ENCODE data around the gene MAMDC2.

Gene MAMDC2

DNA sequence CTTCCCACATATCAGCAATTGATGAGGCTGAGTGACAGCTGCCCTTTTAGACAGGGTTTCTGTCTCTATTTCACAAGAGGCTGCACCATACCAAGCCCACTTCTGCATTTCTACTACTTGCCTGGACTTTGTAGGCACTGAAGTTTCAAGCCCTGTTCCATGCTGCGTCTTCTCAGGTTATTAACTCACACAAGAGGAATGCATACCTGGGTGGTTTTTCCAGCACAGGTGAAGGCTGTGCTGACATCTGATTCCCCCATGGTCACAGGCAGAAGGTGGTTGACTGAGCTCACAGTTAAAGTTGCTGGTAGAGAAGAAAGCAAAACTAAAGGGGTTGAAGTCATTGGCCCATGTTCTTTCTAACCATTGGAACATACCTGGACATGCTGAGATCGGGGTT is 86.6 kb downstream of the MAMDC2 start:
- DNase-seq (ENCODE audit: low read depth in 2 of 3, low spot score in 1 of 3) = no peak

DNA sequence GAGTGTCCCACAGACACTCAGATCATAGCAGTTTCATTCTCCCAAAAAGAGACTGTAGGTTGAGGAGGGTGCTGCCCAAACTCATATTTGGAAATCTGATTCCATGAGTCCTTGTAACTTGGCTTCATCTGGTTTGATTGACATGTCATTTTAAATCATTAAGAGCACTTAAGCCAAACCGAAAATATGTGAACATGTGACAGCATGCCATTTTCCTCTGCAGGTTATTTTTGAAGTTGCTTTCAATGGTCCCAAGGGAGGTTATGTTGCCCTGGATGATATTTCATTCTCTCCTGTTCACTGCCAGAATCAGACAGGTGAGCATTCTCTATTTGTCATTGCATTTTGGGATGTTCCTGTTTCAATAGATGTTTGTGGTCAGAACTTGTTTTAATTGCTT is 87.6 kb downstream of the MAMDC2 start:
- DNase-seq (ENCODE audit: low read depth in 2 of 3, low spot score in 1 of 3) = no peak

DNA sequence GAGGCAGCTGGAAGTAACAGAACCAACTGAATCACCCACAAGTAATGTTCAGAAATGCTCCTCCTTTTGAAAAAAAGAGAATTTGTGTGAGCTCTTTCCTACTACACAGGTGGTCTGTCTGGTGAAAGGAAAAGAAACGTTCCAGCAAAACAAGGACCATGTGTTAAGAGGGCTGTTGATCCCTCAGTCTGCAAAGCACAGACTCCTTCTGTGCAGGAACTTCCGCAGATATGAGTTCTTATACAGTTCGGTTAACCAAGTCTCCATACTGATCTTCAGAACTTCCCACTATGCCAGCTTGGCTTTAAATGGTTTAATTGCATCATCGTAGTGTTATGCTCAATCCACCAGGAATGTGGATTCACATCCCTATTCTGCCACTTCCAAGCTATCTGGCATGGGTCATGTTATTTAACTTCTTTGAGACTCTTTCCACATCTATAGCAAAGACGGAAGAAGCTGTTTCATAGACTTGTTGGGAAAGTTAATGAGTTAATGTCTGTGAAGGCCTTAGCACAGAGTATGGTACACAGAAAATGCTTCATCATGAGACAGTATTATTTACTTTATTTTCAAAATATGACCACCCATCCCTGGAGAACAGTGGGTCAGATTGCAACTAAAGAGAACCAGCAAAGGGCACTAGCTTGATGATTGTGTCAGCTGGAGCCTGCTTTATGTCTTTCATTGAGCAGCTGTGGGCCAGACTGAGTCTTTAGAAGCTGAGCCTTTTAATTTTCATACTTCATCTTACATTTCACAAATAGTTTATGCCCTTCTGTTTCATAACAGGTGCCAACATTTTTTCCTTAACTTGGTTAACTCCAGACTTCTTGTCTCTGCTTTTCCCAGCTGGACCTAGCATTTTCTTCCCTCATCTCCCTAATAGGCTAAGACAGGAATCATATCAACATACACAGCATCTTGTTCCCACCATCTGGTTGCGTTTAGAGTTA is 89.9 kb downstream of the MAMDC2 start:
- no peak for DNase-seq (ENCODE audit: low read depth in 2 of 3, low spot score in 1 of 3)

DNA sequence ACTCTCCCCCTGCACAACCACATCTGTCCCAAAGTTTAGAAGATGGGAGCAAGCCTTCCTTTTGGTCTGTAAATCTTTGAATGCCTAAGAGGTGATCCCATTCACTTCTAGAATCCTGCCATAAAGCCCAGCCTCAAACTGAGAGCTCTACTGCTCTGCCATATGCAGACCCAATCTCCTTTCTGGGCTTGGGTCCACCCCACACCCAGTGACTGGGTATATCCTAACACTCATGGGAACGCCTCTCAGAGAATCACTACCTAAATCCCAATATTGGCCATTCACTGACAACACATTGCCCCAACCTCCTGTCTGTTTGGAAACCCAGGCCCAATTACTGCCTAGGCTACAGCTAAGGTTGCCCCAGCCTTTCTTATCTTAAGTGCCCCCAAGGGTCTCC is 90.7 kb downstream of the MAMDC2 start:
- no peak for DNase-seq (ENCODE audit: low read depth in 2 of 3, low spot score in 1 of 3)

DNA sequence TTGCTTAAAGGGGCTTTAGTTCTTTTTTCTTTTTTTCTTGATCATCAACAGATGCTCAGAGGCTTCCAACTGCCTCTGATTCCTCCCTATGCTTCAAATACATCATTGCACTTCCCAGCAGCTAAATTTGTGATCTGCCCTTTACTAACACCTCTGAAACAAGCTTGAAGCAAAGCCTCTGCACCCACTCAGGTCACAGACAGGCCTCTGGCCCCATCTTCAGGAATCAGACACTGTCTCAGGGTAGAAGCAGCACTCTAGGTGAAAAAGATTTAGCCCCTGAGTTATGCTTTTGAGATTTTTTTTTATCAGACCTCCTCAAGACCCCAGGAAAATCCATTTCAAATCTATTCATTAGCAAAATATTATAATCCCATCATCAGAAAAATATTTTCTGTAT is 91.5 kb downstream of the MAMDC2 start:
- DNase-seq (ENCODE audit: low read depth in 2 of 3, low spot score in 1 of 3) = no peak

DNA sequence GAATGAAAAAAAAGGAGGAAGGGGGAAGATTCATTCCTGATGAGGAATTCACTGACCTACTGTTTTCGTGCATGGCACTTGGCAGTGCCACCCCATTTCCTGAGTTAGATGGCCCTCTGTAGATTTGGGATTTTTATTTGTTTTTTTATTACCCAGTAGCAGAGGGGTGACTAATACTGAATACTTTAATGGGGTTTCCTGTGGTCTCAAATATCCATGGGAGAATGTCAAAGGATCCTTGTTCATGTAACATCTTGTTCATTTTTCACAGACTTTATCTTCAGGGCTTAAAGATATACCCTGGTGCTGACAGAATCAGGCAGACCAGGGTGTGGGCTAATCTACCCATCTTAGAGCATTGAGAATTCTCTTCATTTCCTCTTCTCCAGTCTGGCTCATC is 93.0 kb downstream of the MAMDC2 start:
- no peak for DNase-seq (ENCODE audit: low read depth in 2 of 3, low spot score in 1 of 3)

DNA sequence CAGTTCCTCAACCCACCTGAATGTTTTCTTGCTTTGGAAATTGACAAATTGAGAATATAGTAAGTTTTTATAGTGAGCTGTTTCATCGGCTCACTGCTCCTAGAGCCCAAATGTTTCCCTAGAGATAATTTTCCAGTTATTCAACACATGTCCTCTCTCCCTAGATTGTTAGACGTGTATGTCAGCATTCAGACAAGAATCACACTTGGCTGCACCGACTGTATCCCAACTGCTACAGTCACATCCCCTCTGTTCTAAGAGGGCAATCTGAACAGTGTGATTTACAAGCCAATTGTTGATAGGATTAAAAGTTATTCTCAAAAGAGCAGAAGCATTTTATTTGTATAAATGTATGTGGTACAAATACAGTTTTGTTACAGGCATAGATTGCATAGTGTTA is 93.9 kb downstream of the MAMDC2 start:
- DNase-seq (ENCODE audit: low read depth in 2 of 3, low spot score in 1 of 3) = no peak

DNA sequence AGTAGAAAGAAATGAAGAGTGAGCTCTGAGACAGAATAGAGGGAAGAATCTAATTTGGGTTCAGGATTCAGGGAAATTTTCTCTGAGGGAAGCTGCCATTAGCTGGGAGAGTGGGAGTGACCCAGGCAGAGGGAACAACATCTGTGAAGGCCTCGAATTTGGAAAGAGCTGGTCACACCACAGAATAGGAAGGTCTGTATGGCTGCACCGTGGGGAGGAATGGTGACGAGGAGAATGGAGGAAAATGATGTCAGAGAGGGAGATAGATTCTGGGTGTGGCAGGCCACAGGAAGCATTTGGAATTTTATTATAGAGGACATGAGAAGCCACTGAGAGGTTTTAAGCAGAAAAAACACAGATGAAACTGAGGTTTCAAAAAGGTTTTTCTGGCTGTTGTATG is 98.5 kb downstream of the MAMDC2 start:
- no peak for DNase-seq (ENCODE audit: low read depth in 2 of 3, low spot score in 1 of 3)

DNA sequence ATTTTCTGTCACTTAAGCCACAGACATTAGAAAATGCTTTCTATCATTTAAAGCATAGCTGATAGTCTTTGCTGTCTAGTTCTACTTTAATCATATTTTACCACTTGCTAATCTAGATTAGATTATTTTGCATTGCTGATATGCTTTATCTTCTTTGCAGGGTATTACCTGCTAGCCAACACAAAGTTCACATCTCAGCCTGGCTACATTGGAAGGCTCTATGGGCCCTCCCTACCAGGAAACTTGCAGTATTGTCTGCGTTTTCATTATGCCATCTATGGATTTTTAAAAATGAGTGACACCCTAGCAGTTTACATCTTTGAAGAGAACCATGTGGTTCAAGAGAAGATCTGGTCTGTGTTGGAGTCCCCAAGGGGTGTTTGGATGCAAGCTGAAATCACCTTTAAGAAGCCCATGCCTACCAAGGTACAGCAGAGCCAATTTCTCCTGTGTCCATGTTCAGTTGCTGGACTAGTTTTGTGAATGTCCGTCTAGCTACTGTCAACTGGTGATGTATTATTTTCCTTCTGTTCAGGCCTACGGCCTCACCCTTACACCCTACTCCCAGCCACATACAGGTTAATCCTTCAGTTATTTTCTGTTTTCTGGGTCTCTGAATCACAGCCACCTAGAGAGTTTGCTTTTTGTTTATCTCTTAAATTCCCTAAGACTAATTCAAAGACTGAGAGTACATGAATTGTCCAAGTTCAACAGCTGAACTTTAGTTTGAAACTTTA is 99.9 kb downstream of the MAMDC2 start:
- no peak for DNase-seq (ENCODE audit: low read depth in 2 of 3, low spot score in 1 of 3)

DNA sequence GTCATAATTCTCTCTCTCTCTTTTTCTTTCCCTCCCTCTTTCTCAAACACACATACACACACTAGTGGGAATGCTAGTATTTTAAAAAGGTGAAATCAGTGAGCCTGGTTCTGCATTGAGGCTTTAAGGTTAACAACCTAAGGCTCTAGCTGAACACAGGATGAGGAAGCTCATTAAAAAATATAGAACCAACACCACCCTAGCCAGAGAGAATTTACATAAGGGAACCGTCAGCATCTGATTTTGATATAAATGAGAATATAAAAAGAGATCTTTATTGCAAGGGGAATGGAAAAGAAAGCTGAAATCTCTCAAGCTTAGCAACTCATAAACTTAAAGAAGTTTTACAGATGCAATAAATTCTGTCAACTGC is 100.5 kb downstream of the MAMDC2 start:
- DNase-seq (ENCODE audit: low read depth in 2 of 3, low spot score in 1 of 3) = no peak

DNA sequence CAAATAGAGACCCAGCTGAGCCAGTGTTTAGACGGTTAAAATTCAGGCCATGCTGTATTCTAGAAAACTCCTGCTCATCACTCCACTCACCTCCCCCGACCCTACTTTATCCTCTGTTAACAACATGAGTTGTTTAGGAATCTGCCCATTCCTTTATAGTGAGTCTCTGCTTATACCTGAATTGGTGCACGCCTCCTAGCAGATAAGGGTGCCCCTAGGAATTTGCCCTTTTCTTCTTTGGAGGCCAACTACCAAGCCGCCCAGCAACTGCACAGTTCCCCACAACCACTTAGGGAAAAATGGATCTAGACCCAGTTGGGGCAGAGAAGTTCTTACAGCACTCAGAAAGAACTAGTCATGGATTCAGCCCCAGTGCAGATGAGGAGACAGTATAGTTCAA is 102.3 kb downstream of the MAMDC2 start:
- DNase-seq (ENCODE audit: low read depth in 2 of 3, low spot score in 1 of 3) = no peak

DNA sequence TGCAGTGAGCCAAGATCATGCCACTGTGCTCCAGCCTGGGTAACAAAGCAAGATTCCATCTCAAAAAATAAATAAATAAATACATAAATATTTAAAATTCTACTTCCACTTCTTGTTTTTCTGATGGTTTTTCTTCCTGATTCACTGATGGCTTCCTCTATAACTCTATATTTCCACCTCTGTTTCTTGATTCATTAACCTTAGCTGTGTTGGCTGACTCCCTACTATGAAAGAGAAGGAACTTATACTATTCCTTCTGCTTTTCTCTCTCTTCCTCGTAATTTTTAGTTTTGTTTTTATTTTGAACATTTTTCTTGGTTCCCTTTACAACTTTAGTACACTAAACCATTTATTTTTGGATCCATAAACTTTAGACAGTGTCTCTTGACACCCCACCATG is 103.5 kb downstream of the MAMDC2 start:
- DNase-seq (ENCODE audit: low read depth in 2 of 3, low spot score in 1 of 3) = no peak

DNA sequence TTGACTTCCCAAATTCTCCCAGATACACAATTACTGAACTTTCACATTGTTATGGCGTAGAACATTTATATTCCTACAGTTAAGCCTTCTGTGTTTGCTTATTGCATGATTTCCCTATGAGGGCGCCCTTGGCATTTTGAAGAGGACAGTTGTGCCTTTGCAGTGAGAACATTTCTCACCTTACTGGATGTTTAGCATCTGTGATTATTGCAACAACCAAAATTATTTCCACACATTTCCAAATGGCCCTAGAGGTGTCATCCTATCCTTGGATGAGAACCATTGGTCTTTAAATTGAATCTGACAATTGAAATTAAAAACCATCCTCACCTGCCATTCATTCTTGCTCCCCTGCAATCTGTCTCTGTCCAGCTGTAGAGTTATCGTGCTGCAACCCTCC is 104.0 kb downstream of the MAMDC2 start:
- no peak for DNase-seq (ENCODE audit: low read depth in 2 of 3, low spot score in 1 of 3)

DNA sequence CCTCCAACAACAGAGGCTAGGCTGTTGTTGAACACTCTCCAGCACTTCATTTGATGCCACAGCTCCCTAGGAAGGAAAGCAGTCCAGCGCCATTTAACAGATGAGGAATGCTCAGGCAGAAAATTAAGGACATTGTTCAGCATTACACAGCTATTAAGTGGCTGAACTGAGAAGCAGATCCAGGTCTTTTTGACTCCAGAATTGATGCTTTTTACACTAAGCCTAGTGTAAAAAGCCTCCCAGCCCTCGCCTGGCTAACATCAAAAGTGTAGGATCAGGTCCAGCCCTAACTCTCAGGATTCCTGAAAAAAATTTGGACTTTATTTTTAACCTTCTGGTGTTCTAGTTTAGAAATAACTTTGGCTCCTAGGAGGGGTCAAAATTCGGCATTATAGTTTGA is 108.7 kb downstream of the MAMDC2 start:
- no peak for DNase-seq (ENCODE audit: low read depth in 2 of 3, low spot score in 1 of 3)

DNA sequence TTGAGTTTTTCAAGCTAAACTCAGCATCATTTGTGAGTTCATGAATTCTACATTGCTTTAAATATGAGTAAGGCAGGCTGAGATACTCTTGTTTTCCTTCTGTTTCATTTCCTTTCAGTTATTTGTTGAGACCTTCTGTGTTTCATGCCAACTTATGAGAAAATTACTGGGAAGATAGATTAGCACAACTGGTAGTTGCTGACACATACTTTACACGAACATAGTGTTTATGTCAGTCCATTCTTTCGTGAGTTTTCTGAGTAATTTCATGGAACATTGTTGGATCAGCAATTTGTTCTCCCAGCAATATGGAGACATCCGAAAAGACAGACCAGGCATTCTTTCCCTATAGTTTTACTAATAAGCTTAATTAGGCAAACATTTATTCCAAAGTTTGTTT is 113.1 kb downstream of the MAMDC2 start:
- DNase-seq (ENCODE audit: low read depth in 2 of 3, low spot score in 1 of 3) = no peak

DNA sequence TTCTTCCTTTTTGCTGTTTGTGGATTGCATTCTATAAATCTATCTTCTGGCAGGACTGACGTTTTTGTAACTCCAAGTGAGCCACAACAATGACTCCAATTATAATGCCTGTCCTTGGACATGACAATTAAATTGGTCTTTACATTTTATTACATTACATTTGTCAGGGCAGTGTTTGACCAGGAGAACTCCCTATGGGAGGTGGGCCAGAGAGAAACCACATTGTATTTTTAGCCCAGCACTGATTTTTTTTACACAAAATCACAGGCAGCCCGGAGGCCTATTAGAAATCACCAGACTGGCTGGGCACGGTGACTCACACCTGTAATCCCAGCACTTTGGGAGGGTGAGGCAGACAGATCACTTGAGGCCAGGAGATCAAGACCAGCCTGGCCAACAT is 116.0 kb downstream of the MAMDC2 start:
- no peak for DNase-seq (ENCODE audit: low read depth in 2 of 3, low spot score in 1 of 3)

DNA sequence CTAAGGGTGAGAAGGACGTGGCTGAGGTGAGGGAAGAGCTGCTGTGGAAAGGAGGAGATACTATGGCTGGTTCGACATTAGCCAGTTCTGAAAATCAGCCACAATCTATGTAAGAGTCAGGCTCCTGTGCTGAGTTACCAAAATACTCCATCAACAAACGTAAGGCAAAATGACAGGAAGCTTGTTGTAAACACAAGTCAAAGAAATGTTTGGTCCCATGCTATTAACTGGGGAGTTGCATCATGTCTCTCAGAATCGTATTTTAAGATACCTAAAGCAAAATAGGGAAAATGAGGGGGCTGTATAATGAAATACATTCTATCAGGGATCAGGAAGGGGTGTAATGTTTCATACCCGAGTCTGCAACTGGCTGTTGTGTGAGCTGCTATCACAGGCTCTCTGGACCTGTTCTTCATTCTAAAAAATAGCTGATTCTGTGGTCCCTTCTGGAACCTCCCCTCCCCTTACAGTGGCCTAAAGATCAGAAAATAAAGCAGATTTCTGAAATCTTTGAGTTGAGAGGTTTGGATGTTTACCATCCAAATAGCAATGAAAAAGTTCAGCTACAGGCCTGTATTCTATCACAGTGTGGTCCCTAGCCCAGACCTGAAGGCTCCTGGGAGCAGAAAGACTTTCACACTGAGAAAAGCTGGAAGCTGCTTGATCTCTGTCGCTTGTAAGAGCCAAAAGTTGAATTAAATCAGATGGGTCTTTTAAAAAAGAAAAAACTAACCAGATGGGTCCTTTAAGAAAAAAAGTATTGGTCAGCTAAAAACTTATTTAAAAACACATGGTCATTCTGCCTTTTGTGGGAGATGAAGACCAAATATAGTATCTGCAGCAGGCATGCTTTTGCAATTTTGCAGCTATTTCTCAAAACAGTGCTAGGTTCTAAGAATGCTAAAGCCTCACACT is 117.3 kb downstream of the MAMDC2 start:
- no peak for DNase-seq (ENCODE audit: low read depth in 2 of 3, low spot score in 1 of 3)

DNA sequence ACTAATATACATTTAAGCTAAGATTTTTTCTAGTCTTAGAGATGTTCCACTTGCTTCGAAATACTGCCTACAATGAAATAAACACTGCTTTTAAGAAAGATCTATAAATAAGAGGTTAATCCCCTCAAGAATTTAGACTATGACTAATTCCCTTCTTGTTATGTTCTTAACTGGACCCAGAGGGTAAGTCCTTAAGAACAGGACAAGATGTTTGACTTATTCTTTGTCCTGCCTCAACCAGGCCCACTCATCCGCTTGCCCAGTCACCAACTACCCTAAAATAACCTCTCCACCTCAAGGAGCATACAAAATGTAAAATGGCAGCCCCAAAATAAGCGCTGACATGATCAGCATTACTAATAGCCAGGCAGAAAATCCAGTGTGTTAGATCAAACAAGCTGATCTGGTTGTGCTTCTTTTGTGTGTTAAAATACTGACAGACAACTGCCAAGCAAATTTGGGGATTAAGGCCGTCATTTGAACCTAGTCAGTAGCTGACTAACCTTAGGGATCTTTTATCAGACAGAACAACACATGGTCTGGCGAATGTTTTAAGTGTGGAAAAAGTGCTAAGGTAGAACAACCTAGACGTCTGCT is 121.5 kb downstream of the MAMDC2 start:
- no peak for DNase-seq (ENCODE audit: low read depth in 2 of 3, low spot score in 1 of 3)

DNA sequence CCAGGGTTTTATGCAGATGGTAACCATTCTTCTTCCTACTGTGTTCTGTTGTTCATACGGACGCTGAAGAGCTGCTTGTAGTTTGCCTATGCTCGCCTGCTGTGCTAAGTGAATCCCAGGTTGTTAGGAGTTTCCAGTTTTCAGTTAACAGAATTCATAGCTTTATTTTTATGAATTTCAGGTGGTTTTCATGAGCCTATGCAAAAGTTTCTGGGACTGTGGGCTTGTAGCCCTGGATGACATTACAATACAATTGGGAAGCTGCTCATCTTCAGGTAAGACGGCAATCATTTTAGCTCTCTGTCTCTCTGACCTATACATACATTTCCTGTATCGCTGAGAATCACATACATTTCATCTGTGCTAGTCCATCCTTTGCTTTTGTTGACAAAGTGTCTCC is 124.9 kb downstream of the MAMDC2 start:
- DNase-seq (ENCODE audit: low read depth in 2 of 3, low spot score in 1 of 3) = no peak

DNA sequence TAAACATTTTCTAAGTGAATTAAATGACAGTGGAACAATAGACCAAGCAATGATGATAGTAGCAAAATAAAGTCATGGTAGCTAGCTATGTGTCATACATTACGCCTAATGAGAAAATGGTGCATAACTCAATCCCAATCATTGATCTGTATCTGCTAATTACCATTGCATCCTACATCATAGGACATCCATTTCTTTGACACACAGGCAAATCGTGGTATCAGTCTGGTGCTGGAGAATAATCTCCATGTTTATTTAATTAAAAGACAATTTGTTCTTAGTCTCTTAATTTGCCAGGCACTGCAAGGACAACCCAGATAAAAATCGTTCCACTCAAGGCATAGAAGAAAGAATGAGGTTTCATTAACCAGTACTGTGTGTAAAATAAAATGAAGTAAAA is 125.6 kb downstream of the MAMDC2 start:
- DNase-seq (ENCODE audit: low read depth in 2 of 3, low spot score in 1 of 3) = no peak

DNA sequence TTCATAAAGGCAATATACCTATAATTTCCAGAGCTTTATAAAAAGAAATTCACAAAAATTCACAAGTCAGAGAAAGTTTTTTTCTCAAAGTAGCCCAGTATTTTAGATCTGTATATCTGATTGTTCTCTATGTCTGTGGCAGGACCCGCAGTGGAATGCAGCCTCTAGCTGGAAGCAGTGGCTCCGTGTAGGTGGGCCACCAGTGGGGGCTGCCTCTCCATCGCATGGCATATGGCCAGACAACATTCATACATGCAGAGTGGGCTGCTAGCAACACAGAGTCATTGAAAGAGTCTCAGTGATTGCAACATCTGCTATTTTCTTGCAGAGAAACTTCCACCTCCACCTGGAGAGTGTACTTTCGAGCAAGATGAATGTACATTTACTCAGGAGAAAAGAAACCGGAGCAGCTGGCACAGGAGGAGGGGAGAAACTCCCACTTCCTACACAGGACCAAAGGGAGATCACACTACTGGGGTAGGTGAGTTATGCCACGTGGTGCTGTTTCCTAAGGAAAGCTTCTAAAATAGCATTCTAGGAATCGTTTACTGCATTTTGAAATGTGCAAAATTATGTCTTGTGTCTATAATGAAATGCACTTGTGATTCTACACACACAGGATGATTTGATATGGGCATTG is 126.6 kb downstream of the MAMDC2 start:
- no peak for DNase-seq (ENCODE audit: low read depth in 2 of 3, low spot score in 1 of 3)

Data from stimulated activated CD4-positive, alpha-beta T cell treated with anti-CD3 and anti-CD28 coated beads, Interleukin-12 subunit alpha, Interleukin-12 subunit beta, amount 100 ng/mL, for 48 hours (primary cell).